Measurements from ENCODE around the gene RFTN2. TPM values are rescaled to one million over a fixed set of nuclear protein-coding genes. Genes with fewer than 3 reads are reported as not detected.

RFTN2 gene
- total and polyA plus RNA-seq, 2 donors (not counting 3 experiments of a cell fraction or from before 2014, with no cell fraction given) = 5.0 to 8.0 TPM

- ChIA-PET CTCF (no interaction called here), POLR2A (no interaction called here)
- no peak for FAIRE-seq
These were observed 132.2 kb downstream of the RFTN2 start for GRCh38 chr2:197543206-197543605.

More at GRCh38 chr2:197543206-197543605, 132.2 kb downstream of the RFTN2 start:
- Histone ChIP-seq H3K36me3 (ENCODE audit: control insufficient read depth in 2 of 2, extremely low read depth in 1 of 2, insufficient read depth in 2 of 2, low read length in 2 of 2) (peaks cover 3 to 4% of the 10 kb centered on the region in 2 experiments), H4K20me1 (replicated peaks; ENCODE audit: control insufficient read depth, extremely low read depth, insufficient read depth, low read length) (peaks cover 3% of the 10 kb centered on the region), H3K4me3 (replicated peaks in 1 of 3; ENCODE audit: insufficient read depth in 1 of 3, low read depth in 1 of 3, low read length in 3 of 3) (no peak overlapping the region), H3K9me1 (replicated peaks; ENCODE audit: control insufficient read depth, extremely low read depth, insufficient read depth, low read length) (no peaks in the 10 kb centered on the region), H3K4me1 (ENCODE audit: control insufficient read depth, extremely low read depth, insufficient read depth, low read length) (no peaks in the 10 kb centered on the region), H3K27me3 (ENCODE audit: control insufficient read depth in 2 of 2, insufficient read depth in 2 of 2, low read length in 2 of 2) (no peaks in the 10 kb centered on the region), H3K4me2 (ENCODE audit: insufficient read depth, low read length) (no peak overlapping the region), H3K9ac (replicated peaks; ENCODE audit: extremely low read depth, insufficient read depth, low read length) (no peak overlapping the region), H3K9me3 (replicated peaks; ENCODE audit: control insufficient read depth, insufficient read depth, low read length) (no peaks in the 10 kb centered on the region), H3K79me2 (ENCODE audit: control insufficient read depth, insufficient read depth, low read length) (peaks cover 22% of the 10 kb centered on the region), H3K27ac (ENCODE audit: insufficient read depth, low read depth, low read length) (no peak overlapping the region), H2AFZ (ENCODE audit: low read depth, low read length) (no peak overlapping the region)
- intact Hi-C loops (cut with micrococcal nuclease) = loop anchor here (2.0 kb wide), 1 partner anchor 14 kb away; no protein-coding TSS in a partner anchor
- TF ChIP-seq JUN (IDR thresholded peaks at IDR 0.05; ENCODE audit: borderline replicate concordance, insufficient read depth, insufficient read length, low read depth) = no peak
- TF ChIP-seq FOS (IDR thresholded peaks at IDR 0.05; ENCODE audit: borderline replicate concordance, insufficient read depth, low read length) = no peak
- no peak for TF ChIP-seq CTCF (IDR thresholded peaks at IDR 0.05; ENCODE audit: extremely low read depth in 1 of 2, insufficient read depth in 1 of 2, low read depth in 1 of 2, low read length in 2 of 2)
- no peak for TF ChIP-seq MAX (IDR thresholded peaks at IDR 0.05; ENCODE audit: insufficient read depth, insufficient read length)
- no peak for TF ChIP-seq MYC (IDR thresholded peaks at IDR 0.05; ENCODE audit: low read depth, low read length)
- no peak for TF ChIP-seq EZH2 (IDR thresholded peaks at IDR 0.05; ENCODE audit: borderline replicate concordance, low read depth, low read length, severe bottlenecking)
- TF ChIP-seq POLR2A (IDR thresholded peaks at IDR 0.05; ENCODE audit: low read depth, low read length) = no peak
- TF ChIP-seq GATA2 (IDR thresholded peaks at IDR 0.05; ENCODE audit: insufficient read depth, insufficient read length, low read depth, low read length) = no peak
- no peak for TF ChIP-seq POLR2AphosphoS5 (IDR thresholded peaks at IDR 0.05; ENCODE audit: insufficient read depth, low read depth, low read length)
- dilution Hi-C loops (cut with MboI; ENCODE audit: extremely low pct_ligation_motif_present, low sequenced_read_pairs) = no loop called here
- no peak for DNase-seq (ENCODE audit: low read depth, low spot score)
- BruUV-seq (replicated peaks) = no TSS peak

Data from endothelial cell of umbilical vein (primary cell).